ENCODE measurements around the gene FOXP2.

DNA sequence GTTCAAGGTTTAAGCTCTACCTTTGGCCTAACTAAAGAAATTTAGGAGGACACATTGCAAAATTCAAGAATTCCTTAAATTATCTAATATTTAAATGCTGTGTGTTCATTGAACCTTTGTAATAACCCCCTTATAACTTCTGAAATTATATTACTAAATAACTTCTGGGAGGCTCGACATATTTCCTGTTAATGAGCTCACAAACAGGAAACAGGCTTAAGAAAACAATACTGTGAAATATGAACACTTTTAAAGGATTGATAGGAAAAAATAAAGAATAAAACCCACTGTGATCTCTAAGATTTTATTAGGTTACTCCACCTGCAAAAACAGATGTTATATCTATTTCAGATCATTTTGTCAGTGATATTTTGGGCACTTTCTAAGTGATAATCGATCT is 74.1 kb downstream of the FOXP2 start:
- no peak for TF ChIP-seq GATA3 (IDR thresholded peaks at IDR 0.05; ENCODE audit: low read depth, low read length)
- no peak for TF ChIP-seq GATA2 (IDR thresholded peaks at IDR 0.05; ENCODE audit: low read depth, low read length)

All from SH-SY5Y (cell line).